Measurements from ENCODE around the gene IFT81. TPM values are rescaled to one million over a fixed set of nuclear protein-coding genes. Genes with fewer than 3 reads are reported as not detected.

The IFT81 gene
- total RNA-seq, 2 donors from 2014 or later: 20.2 to 29.6 TPM

DNA sequence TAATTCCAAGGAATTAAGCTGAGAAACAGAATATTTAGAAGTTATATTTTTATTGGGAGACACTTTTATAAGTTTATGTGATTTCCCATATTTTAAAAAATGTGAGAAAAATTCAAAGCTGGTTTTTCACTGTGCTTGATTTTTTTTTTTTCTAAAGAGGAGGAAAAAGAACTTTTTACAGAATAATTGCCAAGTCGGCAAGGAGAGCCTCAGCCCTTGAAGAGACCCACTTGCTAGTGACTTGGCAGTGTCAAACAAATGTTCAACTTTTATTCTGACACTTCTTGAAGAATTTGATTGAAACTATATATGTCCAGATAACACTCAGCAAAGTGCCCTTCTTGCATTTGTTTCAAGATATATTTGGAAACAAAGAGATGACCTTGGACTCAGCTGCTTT is 104.6 kb downstream of the IFT81 start:
- no peaks in the 10 kb centered on the region for H3K9me3 ChIP-seq (ENCODE audit: control insufficient read depth, low read length)
- no peak overlapping the region for H3K27ac ChIP-seq (ENCODE audit: low read depth, low read length)
- no peaks in the 10 kb centered on the region for H3K36me3 ChIP-seq (ENCODE audit: control insufficient read depth, insufficient read depth, low read length)
- no peak overlapping the region for H3K9ac ChIP-seq (ENCODE audit: extremely low read depth, low read length, poor library complexity, severe bottlenecking)
- H3K27ac Mint-ChIP-seq: no peak overlapping the region
- DNase-seq: no peak
- peaks cover 17% of the 10 kb centered on the region for H3K4me1 ChIP-seq (ENCODE audit: control insufficient read depth, insufficient read depth, low read length)
- H3K4me3 Mint-ChIP-seq: no peak overlapping the region
- no peaks in the 10 kb centered on the region for H3K27me3 ChIP-seq (ENCODE audit: control insufficient read depth, insufficient read depth, low read length, poor library complexity, severe bottlenecking)
- no peaks in the 10 kb centered on the region for H3K27me3 Mint-ChIP-seq (ENCODE audit: insufficient read depth)
- TF ChIP-seq, protein P1, sequence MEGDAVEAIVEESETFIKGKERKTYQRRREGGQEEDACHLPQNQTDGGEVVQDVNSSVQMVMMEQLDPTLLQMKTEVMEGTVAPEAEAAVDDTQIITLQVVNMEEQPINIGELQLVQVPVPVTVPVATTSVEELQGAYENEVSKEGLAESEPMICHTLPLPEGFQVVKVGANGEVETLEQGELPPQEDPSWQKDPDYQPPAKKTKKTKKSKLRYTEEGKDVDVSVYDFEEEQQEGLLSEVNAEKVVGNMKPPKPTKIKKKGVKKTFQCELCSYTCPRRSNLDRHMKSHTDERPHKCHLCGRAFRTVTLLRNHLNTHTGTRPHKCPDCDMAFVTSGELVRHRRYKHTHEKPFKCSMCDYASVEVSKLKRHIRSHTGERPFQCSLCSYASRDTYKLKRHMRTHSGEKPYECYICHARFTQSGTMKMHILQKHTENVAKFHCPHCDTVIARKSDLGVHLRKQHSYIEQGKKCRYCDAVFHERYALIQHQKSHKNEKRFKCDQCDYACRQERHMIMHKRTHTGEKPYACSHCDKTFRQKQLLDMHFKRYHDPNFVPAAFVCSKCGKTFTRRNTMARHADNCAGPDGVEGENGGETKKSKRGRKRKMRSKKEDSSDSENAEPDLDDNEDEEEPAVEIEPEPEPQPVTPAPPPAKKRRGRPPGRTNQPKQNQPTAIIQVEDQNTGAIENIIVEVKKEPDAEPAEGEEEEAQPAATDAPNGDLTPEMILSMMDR (conservative IDR thresholded peaks at IDR 0.05): no peak
- H3K36me3 Mint-ChIP-seq (ENCODE audit: low read depth): peaks cover 3% of the 10 kb centered on the region
- H3K4me3 ChIP-seq (ENCODE audit: low read length): no peak overlapping the region
- no peaks in the 10 kb centered on the region for H3K9me3 Mint-ChIP-seq
- H3K4me1 Mint-ChIP-seq: peaks cover 26% of the 10 kb centered on the region
- 90% methylated on average over 1 of the region's 1 CpG; no CpG with 5 or more reads in 1 of the 2 experiments for WGBS, 2 experiments (ENCODE audit: insufficient coverage in 1 of 2, insufficient read length in 1 of 2)

DNA sequence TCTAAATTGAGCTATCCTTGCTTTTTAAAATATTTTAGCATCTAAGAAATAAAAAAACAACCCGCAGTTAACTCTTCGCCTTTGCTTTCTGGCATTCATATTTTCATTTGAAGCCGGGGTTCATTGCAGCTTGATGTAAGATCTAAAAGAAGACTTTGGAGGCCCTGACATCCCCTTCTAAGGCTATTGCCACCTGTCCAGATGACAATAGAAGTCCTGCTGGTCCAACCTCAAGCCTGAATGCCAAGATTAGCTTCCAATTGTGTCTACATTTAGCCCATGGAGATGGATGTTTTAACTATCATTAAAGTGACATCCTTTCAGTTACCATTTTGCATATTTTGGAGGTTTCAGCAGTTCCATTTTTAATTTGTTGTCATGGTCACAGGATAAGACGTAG is 105.3 kb downstream of the IFT81 start:
- H3K4me3 ChIP-seq (ENCODE audit: low read length): no peak overlapping the region
- H3K9ac ChIP-seq (ENCODE audit: extremely low read depth, low read length, poor library complexity, severe bottlenecking): no peak overlapping the region
- H3K9me3 Mint-ChIP-seq: no peaks in the 10 kb centered on the region
- no peaks in the 10 kb centered on the region for H3K9me3 ChIP-seq (ENCODE audit: control insufficient read depth, low read length)
- DNase-seq: no peak
- H3K4me1 ChIP-seq (ENCODE audit: control insufficient read depth, insufficient read depth, low read length): peaks cover 17% of the 10 kb centered on the region
- H3K4me3 Mint-ChIP-seq: no peak overlapping the region
- H3K4me1 Mint-ChIP-seq: peaks cover 20% of the 10 kb centered on the region
- H3K27me3 Mint-ChIP-seq (ENCODE audit: insufficient read depth): no peaks in the 10 kb centered on the region
- no peaks in the 10 kb centered on the region for H3K36me3 ChIP-seq (ENCODE audit: control insufficient read depth, insufficient read depth, low read length)
- H3K27me3 ChIP-seq (ENCODE audit: control insufficient read depth, insufficient read depth, low read length, poor library complexity, severe bottlenecking): no peaks in the 10 kb centered on the region
- no peak overlapping the region for H3K27ac ChIP-seq (ENCODE audit: low read depth, low read length)
- WGBS, 2 experiments (ENCODE audit: insufficient coverage in 1 of 2, insufficient read length in 1 of 2): 92% methylated on average over 3 to 4 of the region's 4 CpGs
- TF ChIP-seq, protein P1 (conservative IDR thresholded peaks at IDR 0.05): no peak
- H3K36me3 Mint-ChIP-seq (ENCODE audit: low read depth): peaks cover 3% of the 10 kb centered on the region
- H3K27ac Mint-ChIP-seq: no peak overlapping the region

DNA sequence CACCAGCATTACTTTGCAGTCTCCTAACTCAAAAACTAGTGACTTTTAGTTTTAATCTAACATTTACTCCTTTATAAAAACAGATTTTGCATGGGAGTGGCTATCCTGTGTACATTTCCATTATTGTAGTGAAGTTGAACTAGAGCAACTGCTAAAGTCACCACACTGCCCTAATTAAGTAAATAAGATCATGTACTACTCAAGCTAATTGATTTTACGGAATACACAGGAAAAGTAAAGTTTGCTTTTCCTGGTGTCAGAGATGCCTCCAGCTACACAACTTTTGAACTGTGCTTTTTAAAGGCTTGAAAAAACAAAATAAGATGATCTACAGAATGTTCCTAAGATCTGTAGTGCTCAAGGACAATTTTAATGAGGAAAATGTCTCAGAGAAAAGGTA is 106.5 kb downstream of the IFT81 start:
- Histone ChIP-seq H3K27ac (ENCODE audit: low read depth, low read length) (no peak overlapping the region), H3K9ac (ENCODE audit: extremely low read depth, low read length, poor library complexity, severe bottlenecking) (no peak overlapping the region), H3K27me3 (ENCODE audit: control insufficient read depth, insufficient read depth, low read length, poor library complexity, severe bottlenecking) (no peaks in the 10 kb centered on the region), H3K4me3 (ENCODE audit: low read length) (no peak overlapping the region), H3K36me3 (ENCODE audit: control insufficient read depth, insufficient read depth, low read length) (no peaks in the 10 kb centered on the region), H3K9me3 (ENCODE audit: control insufficient read depth, low read length) (no peaks in the 10 kb centered on the region), H3K4me1 (ENCODE audit: control insufficient read depth, insufficient read depth, low read length) (peaks cover 11% of the 10 kb centered on the region)
- DNase-seq: no peak
- TF ChIP-seq, protein P1 (conservative IDR thresholded peaks at IDR 0.05): no peak
- peaks cover 15% of the 10 kb centered on the region for H3K4me1 Mint-ChIP-seq
- 100% methylated on average over 1 of the region's 1 CpG for WGBS, 2 experiments (ENCODE audit: insufficient coverage in 1 of 2, insufficient read length in 1 of 2)
- H3K9me3 Mint-ChIP-seq: no peaks in the 10 kb centered on the region
- H3K27me3 Mint-ChIP-seq (ENCODE audit: insufficient read depth): no peaks in the 10 kb centered on the region
- H3K27ac Mint-ChIP-seq: no peak overlapping the region
- no peak overlapping the region for H3K4me3 Mint-ChIP-seq
- H3K36me3 Mint-ChIP-seq (ENCODE audit: low read depth): peaks cover 3% of the 10 kb centered on the region

Measured in endodermal cell (in vitro differentiated cells).